Hematopoietic multipotent progenitor cell treated with erythropoietin and hydrocortisone succinate and interleukin-3 and kit ligand, for 17 days (in vitro differentiated cells): Measurements from ENCODE around the gene NOL11.
"Not testable (repeated sequence)": the region's sequence is repeated elsewhere in the genome, so short reads cannot be mapped to it uniquely, and the experiment has no call there.

Source experiments
- DNase-seq: peaks from one replicate; pipeline ENCODE4 v3.0.0-alpha.2; 2015; ENCODE audit warnings: low spot score

The NOL11 gene

GRCh38 chr17:67711916-67712315, 5.8 kb upstream of the NOL11 start:
- no peak for DNase-seq

GRCh38 chr17:67712375-67712774, 5.4 kb upstream of the NOL11 start:
- DNase-seq: no peak

- no peak for DNase-seq
These were observed 4.6 kb upstream of the NOL11 start for GRCh38 chr17:67713169-67713568.

DNA sequence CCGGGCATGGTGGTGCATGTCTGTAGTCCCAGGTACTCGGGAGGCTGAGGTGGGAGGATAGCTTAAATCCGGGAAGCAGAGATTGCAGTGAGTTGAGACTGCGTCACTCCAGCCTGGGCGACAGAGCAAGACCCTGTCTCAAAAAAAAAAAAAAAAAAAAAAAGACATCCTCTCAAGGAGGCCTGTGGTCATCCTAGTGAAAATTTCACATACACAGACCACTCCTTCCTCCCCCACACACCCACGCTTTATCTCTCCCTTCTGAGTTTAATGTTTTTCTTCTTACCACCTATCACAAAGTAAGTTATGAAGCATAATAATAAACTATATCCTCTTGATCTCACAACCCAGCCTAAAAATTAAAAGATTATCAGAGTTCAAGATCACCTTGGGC, 1.3 kb upstream of the NOL11 start:
- DNase-seq: no peak

- DNase-seq: no peak
These were observed 528 bp upstream of the NOL11 start for GRCh38 chr17:67717192-67717623.

GRCh38 chr17:67718325-67718941, 697 bp downstream of the NOL11 start:
- DNase-seq: no peak

DNA sequence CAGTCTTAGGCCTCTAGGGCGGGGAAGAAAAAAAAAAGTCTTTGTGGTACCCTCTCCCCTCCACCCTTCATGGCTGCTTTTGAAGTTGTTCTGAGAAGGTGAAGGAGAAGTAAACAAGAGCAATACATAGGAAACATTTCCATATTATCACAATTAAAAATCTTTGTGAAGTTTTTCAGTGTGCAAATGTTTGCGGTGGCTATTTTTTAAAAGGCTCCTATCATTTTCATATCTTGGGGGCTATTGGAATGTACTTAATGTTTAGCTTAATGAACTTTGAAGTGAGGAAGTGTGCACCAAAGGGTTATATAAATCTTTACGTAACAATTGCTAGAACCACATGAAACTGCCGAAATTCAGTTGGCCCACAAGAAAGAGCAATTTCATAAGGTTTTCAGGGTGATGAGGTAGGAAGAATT, 7.6 kb downstream of the NOL11 start:
- DNase-seq: no peak

DNA sequence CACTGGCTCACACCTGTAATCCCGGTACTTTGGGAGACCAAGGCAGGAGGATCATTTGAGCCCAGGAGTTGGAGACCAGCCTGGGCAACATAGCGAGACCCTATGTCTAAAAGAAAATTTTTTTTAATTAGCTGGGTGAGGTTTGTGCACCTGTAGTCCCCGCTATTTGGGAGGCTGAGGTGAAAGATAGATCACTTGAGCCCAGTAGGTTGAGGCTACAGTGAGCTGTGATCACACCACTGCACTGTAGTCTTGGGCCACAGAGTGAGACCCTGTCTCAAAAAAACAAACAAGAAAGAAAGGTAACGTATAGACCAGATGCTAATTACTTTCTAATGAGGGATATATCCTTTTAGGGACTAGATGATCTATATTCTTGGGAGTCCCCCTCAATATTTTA, 8.1 kb downstream of the NOL11 start:
- DNase-seq: no peak

DNA sequence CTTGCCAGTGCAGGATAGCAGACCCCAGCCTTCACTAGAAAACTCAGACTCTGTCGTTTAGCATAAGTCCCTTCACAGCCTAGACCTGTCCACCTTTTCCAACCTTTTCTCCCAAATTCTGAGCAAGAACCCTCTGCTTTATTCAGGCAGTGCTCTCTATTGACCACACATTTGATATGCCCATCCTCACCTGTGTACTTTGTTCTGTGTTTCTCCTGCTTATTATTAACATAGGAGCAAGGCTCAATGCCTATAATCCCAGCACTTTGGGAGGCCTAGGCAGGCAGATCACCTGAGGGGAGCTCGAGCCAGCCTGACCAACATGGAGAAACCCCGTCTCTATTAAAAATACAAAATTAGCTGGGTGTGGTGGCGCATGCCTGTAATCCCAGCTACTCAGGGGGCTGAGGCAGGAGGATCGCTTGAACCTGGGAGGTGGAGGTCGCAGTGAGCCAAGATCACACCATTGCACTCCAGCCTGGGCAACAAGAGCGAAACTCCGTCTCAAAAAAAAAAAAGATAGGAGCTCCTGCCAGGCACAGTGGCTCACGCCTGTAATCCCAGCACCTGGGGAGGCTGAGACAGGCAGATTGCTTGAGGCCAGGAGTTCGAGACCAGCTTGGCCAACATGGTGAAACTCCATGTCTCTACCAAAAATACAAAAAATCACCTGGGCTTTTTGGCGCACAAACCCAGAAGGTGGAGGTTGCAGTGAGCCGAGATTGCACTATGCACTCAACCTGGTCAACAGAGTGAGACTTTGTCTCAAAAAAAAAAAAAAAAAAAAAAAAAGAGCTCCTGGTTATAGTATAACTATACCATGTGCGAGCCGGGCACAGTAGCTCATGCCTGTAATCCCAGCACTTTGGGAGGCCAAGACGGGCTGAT, 9.7 kb downstream of the NOL11 start:
- DNase-seq: not testable (repeated sequence)

- DNase-seq: no peak
These were observed 12.2 kb downstream of the NOL11 start for GRCh38 chr17:67729903-67730302.

- DNase-seq: no peak
These were observed 13.0 kb downstream of the NOL11 start for GRCh38 chr17:67730731-67731130.

GRCh38 chr17:67733449-67733848, 15.7 kb downstream of the NOL11 start:
- DNase-seq: no peak

GRCh38 chr17:67737145-67737544, 19.4 kb downstream of the NOL11 start:
- DNase-seq: no peak

GRCh38 chr17:67742025-67742424, 24.3 kb downstream of the NOL11 start:
- no peak for DNase-seq

DNA sequence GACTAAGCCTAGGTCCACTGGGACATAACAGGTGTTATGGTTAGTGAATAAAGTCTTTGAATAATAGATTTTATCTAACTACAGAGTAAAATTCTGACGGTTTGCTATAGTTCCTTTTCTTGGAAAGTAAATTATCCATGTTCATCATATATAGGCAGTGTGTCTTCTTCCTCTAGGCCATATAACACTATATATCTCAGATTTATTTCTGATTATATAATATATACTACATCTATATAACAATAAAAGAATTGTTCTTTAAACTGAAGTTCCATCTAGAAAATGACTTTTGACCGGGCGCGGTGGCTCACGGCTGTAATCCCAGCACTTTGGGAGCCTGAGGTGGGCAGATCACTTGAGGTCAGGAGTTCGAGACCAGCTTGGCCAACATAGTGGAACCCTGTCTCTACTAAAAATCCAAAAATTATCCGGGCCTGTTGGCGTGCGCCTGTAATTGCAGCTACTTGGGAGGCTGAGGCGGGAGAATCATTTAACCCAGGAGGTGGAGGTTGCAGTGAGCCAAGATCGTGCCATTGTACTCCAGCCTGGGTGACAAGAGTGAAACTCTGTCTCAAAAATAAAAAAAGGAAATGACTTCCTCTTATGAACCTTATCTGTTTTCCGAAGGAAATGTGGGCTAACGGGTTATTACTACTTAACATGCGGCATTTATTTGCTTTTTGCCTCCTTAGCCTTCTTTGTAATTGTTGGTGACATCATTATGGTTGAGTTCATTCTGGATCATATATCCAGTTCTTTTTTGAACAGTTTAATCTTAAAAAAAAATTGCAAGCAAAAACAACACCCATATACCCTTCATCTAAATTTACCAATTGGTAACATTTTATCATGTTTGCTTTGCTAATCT, 29.2 kb downstream of the NOL11 start:
- no peak for DNase-seq

DNA sequence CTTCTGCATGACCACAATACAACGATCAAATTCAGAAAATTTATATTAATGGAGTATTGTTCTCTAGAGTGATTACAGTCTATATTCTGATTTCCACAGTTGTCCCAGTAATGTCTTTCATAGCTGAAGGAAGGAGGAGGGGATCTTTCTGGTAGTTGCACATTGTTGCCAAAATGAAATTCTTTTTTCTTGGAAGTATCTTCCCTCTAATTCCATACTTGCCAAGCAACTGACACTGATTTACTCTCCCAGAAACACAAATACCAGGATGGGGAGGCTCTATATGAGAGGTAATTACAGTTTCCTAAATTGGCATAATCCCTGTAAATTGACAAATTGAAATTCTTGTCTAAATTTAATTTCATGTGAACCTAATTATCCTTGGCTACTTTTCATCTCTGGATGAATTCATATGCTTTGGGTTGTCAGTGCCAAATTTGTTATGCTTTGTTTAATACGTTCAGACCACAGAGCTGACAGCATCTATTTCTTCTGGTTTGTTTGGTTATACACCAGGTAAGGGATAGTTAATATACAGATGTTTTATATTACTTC, 30.0 kb downstream of the NOL11 start:
- no peak for DNase-seq

DNA sequence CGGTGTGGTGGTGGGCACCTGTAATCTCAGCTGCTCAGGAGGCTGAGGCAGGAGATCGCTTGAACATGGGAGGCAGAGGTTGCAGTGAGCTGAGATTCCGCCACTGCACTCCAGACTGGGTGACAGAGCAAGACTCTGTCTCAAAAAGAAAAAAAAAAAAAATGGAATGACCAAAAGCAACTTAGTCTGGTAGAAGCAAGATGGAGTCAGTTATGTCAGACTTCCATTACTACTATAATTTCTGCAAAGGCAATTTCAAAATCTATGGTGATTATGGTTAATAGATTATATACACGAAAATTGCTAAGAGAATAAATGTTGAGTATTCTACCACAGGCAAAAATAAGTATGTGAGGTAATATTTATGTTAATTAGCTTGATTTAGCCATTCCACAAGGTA, 32.3 kb downstream of the NOL11 start:
- no peak for DNase-seq

GRCh38 chr17:67751101-67752074, 33.7 kb downstream of the NOL11 start:
- no peak for DNase-seq

DNA sequence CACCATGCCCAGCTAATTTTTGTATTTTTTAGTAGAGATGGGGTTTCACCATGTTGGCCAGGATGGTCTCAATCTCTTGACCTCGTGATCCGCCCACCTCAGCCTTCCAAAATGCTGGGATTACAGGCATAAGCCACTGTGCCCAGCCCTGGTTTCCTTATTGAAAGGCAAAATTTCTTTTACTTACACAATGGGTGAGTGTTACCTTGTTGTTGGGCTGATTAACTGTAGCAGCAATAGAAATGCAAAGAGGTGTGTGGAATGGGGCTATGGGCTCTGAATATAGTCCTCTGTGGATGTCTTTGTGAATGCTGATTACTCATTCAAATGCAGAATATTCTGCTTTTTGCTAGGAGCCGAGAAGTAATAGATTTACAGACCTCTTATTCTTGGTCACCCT, 34.4 kb downstream of the NOL11 start:
- DNase-seq: not testable (repeated sequence)

- no peak for DNase-seq
These were observed 35.3 kb downstream of the NOL11 start for GRCh38 chr17:67753026-67753425.

DNA sequence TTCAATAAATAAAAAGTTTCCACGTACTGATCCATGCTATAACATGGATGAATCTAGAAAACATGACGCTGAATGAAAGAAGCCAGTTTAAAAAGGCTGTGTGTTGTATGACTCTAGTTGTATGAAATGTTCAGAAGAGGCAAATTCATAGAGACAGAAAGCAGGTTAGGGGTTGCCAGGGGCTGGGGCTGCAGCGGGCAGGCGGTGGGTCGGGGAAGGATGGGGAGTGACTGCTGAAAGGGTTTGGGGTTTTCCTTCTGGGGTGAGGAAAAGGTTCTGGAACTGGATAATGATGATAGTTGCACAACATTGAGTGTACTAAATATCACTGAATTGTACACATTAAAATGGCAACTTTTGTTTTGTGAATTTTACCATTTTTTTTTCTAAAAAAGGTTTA, 36.3 kb downstream of the NOL11 start:
- no peak for DNase-seq
